Body of pancreas (tissue), 4 donors: ENCODE data around the gene RWDD4. TPM values are rescaled to one million over a fixed set of nuclear protein-coding genes. Genes with fewer than 3 reads are reported as not detected.
"Not testable (repeated sequence)": the region's sequence is repeated elsewhere in the genome, so short reads cannot be mapped to it uniquely, and the experiment has no call there.

Experiments
- ATAC-seq: fragments of 150-250 bp; one replicate; pipeline ENCODE4 v1.9.1; 2016
- DNase-seq, 4 donors: peaks; one replicate each; pipeline ENCODE4 v3.0.0-alpha.2; 2019
- H3K27ac ChIP-seq, 4 donors: fragments of 200-600 bp; sonication (generic); 1 replicate in 3 of 4; 2 replicates in 1 of 4; pipeline versions ENCODE4 v1.5.1 to v1.6.1; 2016 to 2019; ENCODE audit warnings: mild to moderate bottlenecking in 1 of 4, mixed read lengths in 1 of 4, moderate library complexity in 1 of 4
- H3K27me3 ChIP-seq, 2 donors: fragments of 200-600 bp; sonication (generic); one replicate each; pipeline ENCODE4 v1.6.0; 2016; ENCODE audit warnings: mild to moderate bottlenecking in 1 of 2
- H3K36me3 ChIP-seq, 2 donors: fragments of 200-600 bp; sonication (generic); replicated peaks in 1 of 2; 2 replicates each; pipeline ENCODE4 v1.5.1; 2016; ENCODE audit warnings: low read depth in 2 of 2; ENCODE audit not compliant: insufficient read depth in 1 of 2
- H3K4me1 ChIP-seq: fragments of 200-600 bp; sonication (generic); one replicate; pipeline ENCODE4 v1.6.0; 2016
- H3K4me3 ChIP-seq, 2 donors: fragments of 200-600 bp; sonication (generic); 1 replicate in 1 of 2; 2 replicates in 1 of 2; pipeline ENCODE4 v1.5.1; 2016 to 2019
- H3K9me3 ChIP-seq, 3 donors: fragments of 200-600 bp; sonication (generic); 1 replicate in 2 of 3; 2 replicates in 1 of 3; pipeline ENCODE4 v1.5.1; 2016
- POLR2A ChIP-seq, 3 donors: fragments of 450-650 bp; IDR thresholded peaks; one replicate each; pipeline ENCODE4 v1.6.1; 2016; ENCODE audit warnings: antibody characterized with exemption in 3 of 3, mild to moderate bottlenecking in 2 of 3
- WGBS, 2 donors: methylation state at CpG; one replicate each; pipeline ENCODE4 v1.1.5; 2017; 5-methylcytosine and 5-hydroxymethylcytosine counted together
- intact Hi-C: fragments of 100-400 bp; cut with DNase I; formaldehyde crosslinking; loops from one replicate; pipeline ENCODE4 v1.15.1; 2023
- total RNA-seq, 2 donors: library from RNA; depleted of rRNA; stranded (reverse); fragments of >200 nt; gene quantifications; one replicate each; pipeline ENCODE4 v1.1.0, GENCODE V29; 2016
- TF ChIP-seq, protein P1 (sequence below), 7 experiments: fragments of 450-650 bp in 4 of 7; fragments of 200-600 bp in 3 of 7; sonication (generic) in 3 of 7; IDR thresholded peaks; one replicate each; pipeline ENCODE4 v1.5.1; 2016 to 2019; ENCODE audit warnings: antibody characterized with exemption in 7 of 7

Gene RWDD4
- total RNA-seq, 2 donors from 2014 or later = 15.2 to 23.3 TPM

- no peaks in the 10 kb centered on the region for H3K27me3 ChIP-seq
- H3K36me3 ChIP-seq = no peaks in the 10 kb centered on the region
- H3K9me3 ChIP-seq = no peaks in the 10 kb centered on the region
- no peak for DNase-seq
- no peak overlapping the region for H3K4me3 ChIP-seq
- TF ChIP-seq, protein P1, sequence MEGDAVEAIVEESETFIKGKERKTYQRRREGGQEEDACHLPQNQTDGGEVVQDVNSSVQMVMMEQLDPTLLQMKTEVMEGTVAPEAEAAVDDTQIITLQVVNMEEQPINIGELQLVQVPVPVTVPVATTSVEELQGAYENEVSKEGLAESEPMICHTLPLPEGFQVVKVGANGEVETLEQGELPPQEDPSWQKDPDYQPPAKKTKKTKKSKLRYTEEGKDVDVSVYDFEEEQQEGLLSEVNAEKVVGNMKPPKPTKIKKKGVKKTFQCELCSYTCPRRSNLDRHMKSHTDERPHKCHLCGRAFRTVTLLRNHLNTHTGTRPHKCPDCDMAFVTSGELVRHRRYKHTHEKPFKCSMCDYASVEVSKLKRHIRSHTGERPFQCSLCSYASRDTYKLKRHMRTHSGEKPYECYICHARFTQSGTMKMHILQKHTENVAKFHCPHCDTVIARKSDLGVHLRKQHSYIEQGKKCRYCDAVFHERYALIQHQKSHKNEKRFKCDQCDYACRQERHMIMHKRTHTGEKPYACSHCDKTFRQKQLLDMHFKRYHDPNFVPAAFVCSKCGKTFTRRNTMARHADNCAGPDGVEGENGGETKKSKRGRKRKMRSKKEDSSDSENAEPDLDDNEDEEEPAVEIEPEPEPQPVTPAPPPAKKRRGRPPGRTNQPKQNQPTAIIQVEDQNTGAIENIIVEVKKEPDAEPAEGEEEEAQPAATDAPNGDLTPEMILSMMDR (IDR thresholded peaks at IDR 0.05) = no peak
- no peak for TF ChIP-seq POLR2A (IDR thresholded peaks at IDR 0.05)
- 69 to 82% methylated on average over 9 to 12 of the region's 12 CpGs for WGBS, 2 donors
- H3K4me1 ChIP-seq = peaks cover 12% of the 10 kb centered on the region
- intact Hi-C loops = no loop called here
- no peak overlapping the region for H3K27ac ChIP-seq
- ATAC-seq = no peak
These were observed 30.9 kb downstream of the RWDD4 start for GRCh38 chr4:183627979-183628588.

- H3K27ac ChIP-seq, H3K9me3 ChIP-seq, DNase-seq, H3K27me3 ChIP-seq, H3K36me3 ChIP-seq, ATAC-seq, H3K4me3 ChIP-seq, intact Hi-C loops: not testable (repeated sequence)
- H3K4me1 ChIP-seq = peaks cover 15% of the 10 kb centered on the region
- WGBS, 2 donors = 87 to 89% methylated on average over 5 of the region's 5 CpGs
These were observed 31.7 kb downstream of the RWDD4 start for GRCh38 chr4:183627286-183627685.

DNA sequence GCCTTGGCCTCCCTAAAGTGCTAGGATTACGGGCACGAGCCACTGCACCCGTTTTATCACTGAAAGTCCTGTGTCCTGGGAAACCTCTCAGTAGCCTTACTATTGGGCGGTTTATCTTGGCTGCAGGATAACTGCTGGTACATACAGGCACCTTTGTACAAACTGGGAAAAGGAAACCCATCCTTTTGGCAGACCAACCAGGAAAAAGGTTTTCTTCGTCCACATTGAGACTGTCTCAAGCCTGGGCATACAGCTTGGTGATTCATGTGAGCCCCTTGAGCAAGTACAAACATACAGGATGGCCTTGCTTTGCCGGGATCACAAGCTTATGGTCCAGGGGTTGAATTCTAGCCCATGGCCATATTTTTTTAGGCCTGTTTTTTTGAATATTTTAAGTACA lies 32.8 kb downstream of the RWDD4 start:
- TF ChIP-seq POLR2A (IDR thresholded peaks at IDR 0.05) = no peak
- TF ChIP-seq, protein P1 (IDR thresholded peaks at IDR 0.05) = no peak
- ATAC-seq = no peak
- Histone ChIP-seq H3K27me3 (no peaks in the 10 kb centered on the region), H3K4me3 (no peak overlapping the region), H3K4me1 (peaks cover 13% of the 10 kb centered on the region), H3K27ac (peak overlapping the region in 1 of 4 donors; percentile 15), H3K9me3 (no peaks in the 10 kb centered on the region), H3K36me3 (no peaks in the 10 kb centered on the region)
- peak in 1 of 4 donors; percentile 12 for DNase-seq
- 69 to 71% methylated on average over 6 of the region's 6 CpGs for WGBS, 2 donors
- intact Hi-C loops = no loop called here

- H3K9me3 ChIP-seq = no peaks in the 10 kb centered on the region
- WGBS, 2 donors = 87 to 90% methylated on average over 6 of the region's 6 CpGs
- ATAC-seq (no peak), DNase-seq (no peak)
- peaks cover 29% of the 10 kb centered on the region for H3K4me1 ChIP-seq
- no peak for TF ChIP-seq POLR2A (IDR thresholded peaks at IDR 0.05)
- TF ChIP-seq, protein P1 (IDR thresholded peaks at IDR 0.05) = no peak
- no peaks in the 10 kb centered on the region for H3K27me3 ChIP-seq
- no peak overlapping the region for H3K27ac ChIP-seq
- intact Hi-C loops = no loop called here
- H3K4me3 ChIP-seq = no peak overlapping the region
- H3K36me3 ChIP-seq = no peaks in the 10 kb centered on the region
These were observed 34.4 kb downstream of the RWDD4 start for GRCh38 chr4:183624548-183624947.

- WGBS, 2 donors = 50 to 54% methylated on average over 1 of the region's 1 CpG
- Histone ChIP-seq H3K27me3 (no peaks in the 10 kb centered on the region), H3K9me3 (no peaks in the 10 kb centered on the region), H3K36me3 (no peaks in the 10 kb centered on the region), H3K27ac (peak overlapping the region in 1 of 4 donors; percentile 81), H3K4me3 (no peak overlapping the region), H3K4me1 (peaks cover 55% of the 10 kb centered on the region)
- DNase-seq (no peak), ATAC-seq (no peak)
- TF ChIP-seq, protein P1 (IDR thresholded peaks at IDR 0.05) = no peak
- TF ChIP-seq POLR2A (IDR thresholded peaks at IDR 0.05) = no peak
- intact Hi-C loops = no loop called here
These were observed 37.1 kb downstream of the RWDD4 start for GRCh38 chr4:183621875-183622274.
